A549 (cell line): ENCODE results near the gene CDH4. TPM values are rescaled to one million over a fixed set of nuclear protein-coding genes. Genes with fewer than 3 reads are reported as not detected.

Source experiments
- ATAC-seq, 2 experiments: fragments of 200-7000 bp in 1 of 2; fragments of >200 bp in 1 of 2; cut with Nextera tagmentation in 1 of 2; cut with Tn5 transposase in 1 of 2; 3 replicates each; pipeline versions ENCODE4 v1.8.0 to v1.9.1; 2018 to 2020; ENCODE audit warnings: mild to moderate bottlenecking in 1 of 2, moderate library complexity in 1 of 2
- CTCF ChIA-PET: fragments of 300-600 bp; sonication (Branson Sonifier 250); formaldehyde crosslinking; extraction: SDS; loops from one replicate; lab custom pipeline; 2021; ENCODE audit warnings: antibody characterized with exemption, inconsistent platforms; lab: Yijun Ruan, JAX
- POLR2A ChIA-PET: fragments of 350-600 bp; formaldehyde crosslinking; extraction: SDS; loops from one replicate; lab custom pipeline; 2021; ENCODE audit warnings: antibody characterized with exemption, inconsistent platforms; lab: Yijun Ruan, JAX
- DNase-seq, 2 experiments: peaks; one replicate each; pipeline versions ENCODE4 v3.0.0 to v3.0.0-alpha.2; 2011 to 2016; ENCODE audit warnings: low read depth in 1 of 2, low spot score in 1 of 2
- FAIRE-seq: peaks from 2 replicates; lab custom pipeline; 2011; peaks lifted over from hg19 to GRCh38; lab: Jason Lieb, UNC
- H3K27ac ChIP-seq, 2 experiments: fragments of >200 bp; sonication (Bioruptor Twin); formaldehyde crosslinking; 3 replicates each; pipeline ENCODE4 v1.5.1; 2016 to 2017
- H3K4me1 ChIP-seq: fragments of >200 bp; sonication (Bioruptor Twin); formaldehyde crosslinking; 3 replicates; pipeline ENCODE4 v1.6.1; 2016
- H3K4me2 ChIP-seq: fragments of >200 bp; sonication (Bioruptor Twin); formaldehyde crosslinking; 3 replicates; pipeline ENCODE4 v1.6.1; 2016
- H3K4me3 ChIP-seq: fragments of >200 bp; sonication (Bioruptor Twin); formaldehyde crosslinking; 3 replicates; pipeline ENCODE4 v1.5.1; 2016
- H3K9me3 ChIP-seq: fragments of >200 bp; sonication (Bioruptor Twin); formaldehyde crosslinking; 3 replicates; pipeline ENCODE4 v1.6.1; 2016
- CHD4 ChIP-seq: fragments of 200-600 bp; sonication (generic); IDR thresholded peaks from 2 replicates; pipeline ENCODE4 v1.6.1; 2016; ENCODE audit warnings: antibody characterized with exemption, mild to moderate bottlenecking, borderline replicate concordance
- EHF ChIP-seq: fragments of 250-450 bp; sonication (Bioruptor Pico); IDR thresholded peaks from 2 replicates; pipeline ENCODE4 v1.5.0; 2020; ENCODE audit warnings: mild to moderate bottlenecking
- EHMT2 ChIP-seq: fragments of 200-600 bp; sonication (generic); IDR thresholded peaks from 2 replicates; pipeline ENCODE4 v1.6.1; 2016; ENCODE audit warnings: antibody characterized with exemption, low read depth, mild to moderate bottlenecking, moderate library complexity
- ESRRA ChIP-seq: fragments of 150-350 bp; IDR thresholded peaks from 2 replicates; pipeline ENCODE4 v1.6.1; 2014; ENCODE audit warnings: mild to moderate bottlenecking, low read length, borderline replicate concordance
- FOSB ChIP-seq: fragments of 250-450 bp; sonication (Bioruptor Pico); IDR thresholded peaks from 2 replicates; pipeline ENCODE4 v1.5.0; 2020; ENCODE audit warnings: mild to moderate bottlenecking, moderate library complexity
- FOSL2 ChIP-seq, 2 experiments: fragments of 450-650 bp in 1 of 2; fragments of >200 bp in 1 of 2; sonication (Bioruptor Twin) in 1 of 2; formaldehyde crosslinking; IDR thresholded peaks; 2 replicates each; pipeline versions ENCODE4 v1.5.0 to v1.6.1; 2016 to 2020; ENCODE audit warnings: mild to moderate bottlenecking in 1 of 2, moderate library complexity in 1 of 2
- GATA3 ChIP-seq: IDR thresholded peaks from 2 replicates; pipeline ENCODE4 v1.6.1; 2012; ENCODE audit warnings: borderline replicate concordance
- HDAC2 ChIP-seq: fragments of 200-600 bp; sonication (generic); IDR thresholded peaks from 2 replicates; pipeline ENCODE4 v1.6.1; 2016
- HOXA7 ChIP-seq: fragments of 250-450 bp; sonication (Bioruptor Pico); IDR thresholded peaks from 2 replicates; pipeline ENCODE4 v1.5.0; 2020; ENCODE audit warnings: mild to moderate bottlenecking, moderate library complexity
- HOXB13 ChIP-seq: fragments of 250-450 bp; sonication (Bioruptor Pico); IDR thresholded peaks from 2 replicates; pipeline ENCODE4 v1.5.0; 2020; ENCODE audit warnings: low read depth, mild to moderate bottlenecking, moderate library complexity
- HOXB5 ChIP-seq: fragments of 250-450 bp; sonication (Bioruptor Pico); IDR thresholded peaks from 2 replicates; pipeline ENCODE4 v1.5.0; 2020; ENCODE audit warnings: mild to moderate bottlenecking, moderate library complexity
- KDM5A ChIP-seq: fragments of 200-600 bp; sonication (generic); IDR thresholded peaks from 2 replicates; pipeline ENCODE4 v1.6.1; 2016; ENCODE audit warnings: antibody characterized with exemption, mild to moderate bottlenecking
- MAX ChIP-seq: IDR thresholded peaks from 2 replicates; pipeline ENCODE4 v1.6.1; 2012
- MAZ ChIP-seq: fragments of 150-350 bp; IDR thresholded peaks from 2 replicates; pipeline ENCODE4 v1.6.1; 2014; ENCODE audit warnings: antibody characterized with exemption, low read depth, low read length, borderline replicate concordance
- NR3C1 ChIP-seq: fragments of >200 bp; sonication (Bioruptor Twin); formaldehyde crosslinking; IDR thresholded peaks from 3 replicates; pipeline ENCODE4 v1.6.1; 2017
- RCOR1 ChIP-seq: fragments of 150-350 bp; IDR thresholded peaks from 2 replicates; pipeline ENCODE4 v1.6.1; 2014; ENCODE audit warnings: antibody characterized with exemption, low read length, low read depth
- REST ChIP-seq: fragments of 200-600 bp; sonication (generic); IDR thresholded peaks from 2 replicates; pipeline ENCODE4 v1.6.1; 2016; ENCODE audit warnings: antibody characterized with exemption, mild to moderate bottlenecking, moderate library complexity
- RNF2 ChIP-seq: fragments of 200-600 bp; sonication (generic); IDR thresholded peaks from 2 replicates; pipeline ENCODE4 v1.6.1; 2016; ENCODE audit warnings: low read depth, mild to moderate bottlenecking, antibody characterized with exemption, moderate library complexity, borderline replicate concordance
- ZSCAN20 ChIP-seq: fragments of 250-450 bp; sonication (Bioruptor Pico); IDR thresholded peaks from 2 replicates; pipeline ENCODE4 v1.8.0; 2022; ENCODE audit warnings: mild to moderate bottlenecking, moderate library complexity
- WGBS: methylation state at CpG from one replicate; pipeline ENCODE4 v1.1.6; 2017; ENCODE audit errors: missing lambda C conversion rate; 5-methylcytosine and 5-hydroxymethylcytosine counted together
- polyA plus RNA-seq, 4 experiments: library from polyadenylated mRNA; depleted of rRNA in 3 of 4; stranded (reverse); fragments of >200 nt; fragmentation: RNase III in 1 of 4; extraction: RNeasy Plus Mini Kit Qiagen cat#74134 plus additional on column Dnase treatment in 1 of 4; gene quantifications; 2 replicates in 3 of 4; 3 replicates in 1 of 4; pipeline ENCODE4 v1.2.3, GENCODE V29; 2011 to 2017
- TF ChIP-seq, protein P1 (sequence below): fragments of 450-650 bp; IDR thresholded peaks from 2 replicates; pipeline ENCODE4 v1.6.1; 2014; ENCODE audit warnings: antibody characterized with exemption
- TF ChIP-seq, protein P2 (sequence below): IDR thresholded peaks from 2 replicates; pipeline ENCODE4 v1.6.1; 2012

CDH4 gene
- polyA plus RNA-seq, 2 of the 4 experiments (the other 2 are of a cell fraction) = 3.4 to 10.3 TPM

- no peak overlapping the region for H3K4me3 ChIP-seq
- no peak for ATAC-seq
- ChIA-PET POLR2A (no interaction called here), CTCF (interaction anchor here (0.8 to 1.2 kb wide), 2 partner anchors 19 to 25 kb away, joined by 3 read pairs; no protein-coding TSS in a partner anchor)
- H3K9me3 ChIP-seq = no peaks in the 10 kb centered on the region
- H3K4me2 ChIP-seq = no peak overlapping the region
- DNase-seq = no peak
- TF ChIP-seq NR3C1 (no peak), GATA3 (no peak), HOXB5 (CRISPR knock-in tag) (no peak), RNF2 (no peak), ESRRA (no peak), EHMT2 (no peak), HOXA7 (CRISPR knock-in tag) (no peak), FOSL2 (IDR thresholded peaks at IDR 0.05) (no peak), FOSL2 (CRISPR knock-in tag; IDR thresholded peaks at IDR 0.05) (no peak), RCOR1 (no peak), FOSB (CRISPR knock-in tag) (no peak), MAX (no peak), KDM5A (no peak), HOXB13 (CRISPR knock-in tag) (no peak), HDAC2 (no peak), MAZ (no peak), CHD4 (no peak), EHF (CRISPR knock-in tag) (no peak), ZSCAN20 (CRISPR knock-in tag) (no peak)
- TF ChIP-seq, protein P1, sequence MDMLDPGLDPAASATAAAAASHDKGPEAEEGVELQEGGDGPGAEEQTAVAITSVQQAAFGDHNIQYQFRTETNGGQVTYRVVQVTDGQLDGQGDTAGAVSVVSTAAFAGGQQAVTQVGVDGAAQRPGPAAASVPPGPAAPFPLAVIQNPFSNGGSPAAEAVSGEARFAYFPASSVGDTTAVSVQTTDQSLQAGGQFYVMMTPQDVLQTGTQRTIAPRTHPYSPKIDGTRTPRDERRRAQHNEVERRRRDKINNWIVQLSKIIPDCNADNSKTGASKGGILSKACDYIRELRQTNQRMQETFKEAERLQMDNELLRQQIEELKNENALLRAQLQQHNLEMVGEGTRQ = no peak
- TF ChIP-seq, protein P2, sequence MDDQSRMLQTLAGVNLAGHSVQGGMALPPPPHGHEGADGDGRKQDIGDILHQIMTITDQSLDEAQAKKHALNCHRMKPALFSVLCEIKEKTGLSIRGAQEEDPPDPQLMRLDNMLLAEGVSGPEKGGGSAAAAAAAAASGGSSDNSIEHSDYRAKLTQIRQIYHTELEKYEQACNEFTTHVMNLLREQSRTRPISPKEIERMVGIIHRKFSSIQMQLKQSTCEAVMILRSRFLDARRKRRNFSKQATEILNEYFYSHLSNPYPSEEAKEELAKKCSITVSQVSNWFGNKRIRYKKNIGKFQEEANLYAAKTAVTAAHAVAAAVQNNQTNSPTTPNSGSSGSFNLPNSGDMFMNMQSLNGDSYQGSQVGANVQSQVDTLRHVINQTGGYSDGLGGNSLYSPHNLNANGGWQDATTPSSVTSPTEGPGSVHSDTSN = no peak
- H3K27ac ChIP-seq = no peak overlapping the region
- H3K4me1 ChIP-seq = no peaks in the 10 kb centered on the region
- FAIRE-seq = no peak
- 84% methylated on average over 13 of the region's 14 CpGs for WGBS
Observed at GRCh38 chr20:61520076-61520892, 268.2 kb downstream of the CDH4 start.

DNA sequence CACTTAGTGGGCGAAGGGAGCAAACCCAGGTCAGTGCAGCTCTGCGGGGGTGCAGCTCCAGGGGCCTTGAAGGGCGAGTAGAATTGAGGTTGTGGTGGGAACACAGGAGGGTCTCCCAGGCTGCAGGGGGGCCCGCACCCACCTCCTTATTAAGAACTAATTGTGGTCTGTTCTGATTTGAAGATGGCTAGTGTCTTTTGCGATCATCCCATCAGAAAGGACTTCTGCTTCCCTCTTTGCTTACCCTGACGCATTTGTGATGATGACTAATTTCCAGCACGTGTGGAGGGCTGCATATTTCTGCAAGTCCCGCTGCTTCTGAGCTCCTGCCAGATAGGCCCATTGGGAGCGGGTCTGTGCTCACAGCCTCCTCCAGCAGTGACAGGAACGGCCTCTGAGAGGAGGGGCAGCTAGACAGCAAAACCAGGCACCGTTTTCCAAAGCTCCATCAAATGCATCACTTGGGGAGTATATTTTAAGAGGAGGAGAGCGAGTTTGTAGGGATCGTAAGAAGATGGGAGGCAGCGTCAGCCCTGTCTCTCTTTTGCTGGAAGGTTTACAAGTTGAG lies 268.9 kb downstream of the CDH4 start:
- POLR2A ChIA-PET = no interaction called here
- no peaks in the 10 kb centered on the region for H3K4me1 ChIP-seq
- 76% methylated on average over 14 of the region's 14 CpGs for WGBS
- FAIRE-seq (no peak), ATAC-seq (no peak), DNase-seq (no peak)
- H3K4me3 ChIP-seq = no peak overlapping the region
- H3K9me3 ChIP-seq = no peaks in the 10 kb centered on the region
- CTCF ChIA-PET = interaction anchor here (1.2 kb wide), 1 partner anchor 24 kb away, joined by 3 read pairs; no protein-coding TSS in a partner anchor
- no peak overlapping the region for H3K4me2 ChIP-seq
- no peak for TF ChIP-seq REST
- H3K27ac ChIP-seq = no peak overlapping the region
